PC-3 (cell line): ENCODE results near the gene CELF2.

Experiments
- CTCF ChIP-seq: fragments of 300-600 bp; sonication (generic); conservative IDR thresholded peaks from 2 replicates; pipeline ENCODE4 v1.5.1; 2017; ENCODE audit warnings: antibody characterized with exemption, low read depth, mild to moderate bottlenecking, low read length
- EZH2phosphoT487 ChIP-seq: fragments of 300-600 bp; sonication (generic); IDR thresholded peaks from 2 replicates; pipeline ENCODE4 v1.6.1; 2018; ENCODE audit warnings: mild to moderate bottlenecking, antibody characterized with exemption, low read length, borderline replicate concordance

GRCh38 chr10:11165591-11166543 is 148.2 kb downstream of the CELF2 start:
- TF ChIP-seq CTCF: no peak
- no peak for TF ChIP-seq EZH2phosphoT487
